A673 (cell line): ENCODE measurements around the gene UXS1. TPM values are rescaled to one million over a fixed set of nuclear protein-coding genes. Genes with fewer than 3 reads are reported as not detected.
A peak's percentile ranks its signal among the peaks of the same experiment; 100 is the strongest.

Experiments used
- BruUV-seq: library from RNA; stranded (reverse); fragments of 400-500 nt; replicated peaks from 2 replicates; lab custom pipeline; 2021; lab: Mats Ljungman, UMichigan
- CTCF ChIA-PET: fragments of 300-600 bp; sonication (Branson Sonifier 250); formaldehyde crosslinking; loops from one replicate; lab custom pipeline; 2022; ENCODE audit warnings: antibody characterized with exemption; lab: Charles Lee
- POLR2A ChIA-PET: fragments of 300-600 bp; sonication (Branson Sonifier 250); formaldehyde crosslinking; loops from one replicate; lab custom pipeline; 2022; ENCODE audit warnings: antibody characterized with exemption; ENCODE audit not compliant: low non-redundant PET; lab: Charles Lee
- DNase-seq: peaks from one replicate; pipeline ENCODE4 v3.0.0-alpha.2; 2015; ENCODE audit warnings: low spot score
- H3K27ac ChIP-seq: fragments of 200-600 bp; sonication (generic); 2 replicates; pipeline ENCODE4 v1.5.1; 2016; ENCODE audit warnings: mixed run types, low read depth, mild to moderate bottlenecking, mixed read lengths, antibody characterized with exemption, low read length; ENCODE audit not compliant: poor library complexity, severe bottlenecking
- H3K27me3 ChIP-seq: fragments of 200-600 bp; sonication (generic); replicated peaks from 2 replicates; pipeline ENCODE4 v1.6.1; 2017; ENCODE audit warnings: mixed run types, low read depth, mild to moderate bottlenecking, mixed read lengths, antibody characterized with exemption, low read length; ENCODE audit not compliant: insufficient read depth, poor library complexity
- H3K36me3 ChIP-seq: fragments of 200-600 bp; sonication (generic); 2 replicates; pipeline ENCODE4 v1.6.1; 2016; ENCODE audit warnings: mixed run types, mild to moderate bottlenecking, mixed read lengths, antibody characterized with exemption, low read length; ENCODE audit not compliant: insufficient read depth, poor library complexity, severe bottlenecking
- H3K4me1 ChIP-seq: fragments of 200-600 bp; sonication (generic); 2 replicates; pipeline ENCODE4 v1.6.1; 2017; ENCODE audit warnings: mixed run types, mild to moderate bottlenecking, mixed read lengths, antibody characterized with exemption, low read length; ENCODE audit not compliant: insufficient read depth, poor library complexity, severe bottlenecking
- H3K4me3 ChIP-seq: fragments of 200-600 bp; sonication (generic); 2 replicates; pipeline ENCODE4 v1.5.1; 2016; ENCODE audit warnings: low read depth, mixed run types, mild to moderate bottlenecking, mixed read lengths, low read length; ENCODE audit not compliant: poor library complexity, severe bottlenecking
- H3K9me3 ChIP-seq: fragments of 200-600 bp; sonication (generic); 2 replicates; pipeline ENCODE4 v1.6.1; 2016; ENCODE audit warnings: mixed run types, low read depth, mild to moderate bottlenecking, mixed read lengths, antibody characterized with exemption, low read length; ENCODE audit not compliant: poor library complexity, severe bottlenecking
- CTCF ChIP-seq: fragments of 300-800, 200-600 bp; sonication (generic); conservative IDR thresholded peaks from 2 replicates; pipeline ENCODE4 v1.5.1; 2017; ENCODE audit warnings: low read depth, mild to moderate bottlenecking, antibody characterized with exemption, low read length, moderate library complexity, mixed read lengths
- EZH2 ChIP-seq: fragments of 200-600 bp; sonication (generic); IDR thresholded peaks from 2 replicates; pipeline ENCODE4 v1.6.1; 2017; ENCODE audit warnings: borderline replicate concordance, low read depth, mild to moderate bottlenecking, mixed read lengths, antibody characterized with exemption, low read length; ENCODE audit not compliant: poor library complexity, severe bottlenecking
- intact Hi-C: fragments of 100-400 bp; cut with micrococcal nuclease; formaldehyde crosslinking; loops from one replicate; pipeline ENCODE4 v1.10.0; 2022; ENCODE audit not compliant: unreplicated experiment
- total RNA-seq: library from RNA; stranded (reverse); gene quantifications from 2 replicates; pipeline ENCODE4 v1.2.3, GENCODE V29; 2021

Gene UXS1
- total RNA-seq, 1 experiment from 2014 or later, result 48.6 TPM

- ChIA-PET CTCF (no interaction called here), POLR2A (no interaction called here)
- DNase-seq, result no peak
- Histone ChIP-seq H3K4me1 (peaks cover 33% of the 10 kb centered on the region), H3K27me3 (no peaks in the 10 kb centered on the region), H3K4me3 (no peak overlapping the region), H3K27ac (peak overlapping the region; percentile 63), H3K9me3 (no peaks in the 10 kb centered on the region), H3K36me3 (peaks cover 4% of the 10 kb centered on the region)
- intact Hi-C loops, result no loop called here
- BruUV-seq, result no TSS peak
- no peak for TF ChIP-seq CTCF
- TF ChIP-seq EZH2, result no peak
Measured at GRCh38 chr2:106160786-106161261, 33.3 kb downstream of the UXS1 start.

- ChIA-PET CTCF (no interaction called here), POLR2A (no interaction called here)
- Histone ChIP-seq H3K27me3 (no peaks in the 10 kb centered on the region), H3K4me1 (peaks cover 26% of the 10 kb centered on the region), H3K27ac (peak overlapping the region; percentile 63), H3K36me3 (peaks cover 4% of the 10 kb centered on the region), H3K4me3 (no peak overlapping the region), H3K9me3 (no peaks in the 10 kb centered on the region)
- peak; percentile 32 for DNase-seq
- no TSS peak for BruUV-seq
- TF ChIP-seq CTCF, result no peak
- TF ChIP-seq EZH2, result no peak
- intact Hi-C loops, result no loop called here
Measured at GRCh38 chr2:106159866-106160785, 34.0 kb downstream of the UXS1 start.

GRCh38 chr2:106158871-106159270 lies 35.2 kb downstream of the UXS1 start:
- Histone ChIP-seq H3K27me3 (no peaks in the 10 kb centered on the region), H3K4me1 (peaks cover 19% of the 10 kb centered on the region), H3K27ac (no peak overlapping the region), H3K9me3 (peaks cover 12% of the 10 kb centered on the region), H3K4me3 (no peak overlapping the region), H3K36me3 (peaks cover 4% of the 10 kb centered on the region)
- no TSS peak for BruUV-seq
- POLR2A ChIA-PET, result no interaction called here
- DNase-seq, result no peak
- intact Hi-C loops, result no loop called here
- TF ChIP-seq CTCF (no peak), EZH2 (no peak)
- CTCF ChIA-PET, result no interaction called here
